ENCODE data around the gene RFX4. TPM values are rescaled to one million over a fixed set of nuclear protein-coding genes. Genes with fewer than 3 reads are reported as not detected.

RFX4 gene
- total RNA-seq, 1 donor from 2014 or later = not detected

DNA sequence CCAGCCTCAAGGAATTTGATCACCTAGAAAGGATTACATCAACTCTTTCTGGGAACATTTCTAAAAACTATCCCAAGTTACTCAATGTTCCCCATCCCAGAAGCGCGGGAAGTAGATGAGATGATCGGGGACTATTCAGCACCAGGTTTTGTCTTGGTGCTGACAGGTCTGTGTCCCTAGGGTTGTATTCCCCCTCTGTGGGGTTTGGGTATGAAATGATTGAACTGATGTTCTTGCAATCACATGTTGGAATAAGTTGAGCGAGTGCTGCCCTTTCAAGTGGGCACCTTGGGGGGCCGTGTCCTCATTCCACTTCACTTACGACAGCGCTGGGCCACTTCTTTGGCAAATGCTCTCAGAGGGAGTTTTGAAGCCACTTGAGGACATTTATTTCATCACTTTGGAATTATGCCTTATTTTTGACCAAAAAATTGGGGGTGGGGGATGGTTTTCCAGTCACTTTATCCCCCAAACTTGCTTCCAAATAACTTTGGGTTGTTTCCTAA, 69.8 kb downstream of the RFX4 start:
- H3K4me1 Mint-ChIP-seq (ENCODE audit: low read depth, unreplicated experiment) = no peaks in the 10 kb centered on the region
- peaks cover 2% of the 10 kb centered on the region for H3K9me3 Mint-ChIP-seq (ENCODE audit: unreplicated experiment)
- no peak overlapping the region for H3K27ac Mint-ChIP-seq (ENCODE audit: unreplicated experiment)
- H3K27me3 Mint-ChIP-seq (ENCODE audit: unreplicated experiment) = no peaks in the 10 kb centered on the region
- H3K4me3 Mint-ChIP-seq (ENCODE audit: unreplicated experiment) = no peak overlapping the region
- H3K36me3 Mint-ChIP-seq (ENCODE audit: unreplicated experiment) = no peaks in the 10 kb centered on the region
- DNase-seq = no peak
- TF ChIP-seq CTCF (IDR thresholded peaks at IDR 0.05; ENCODE audit: partially characterized antibody, unreplicated experiment) = no peak

GRCh38 chr12:106655577-106655976, 72.8 kb downstream of the RFX4 start:
- Mint-ChIP-seq H3K4me1 (ENCODE audit: low read depth, unreplicated experiment) (no peaks in the 10 kb centered on the region), H3K4me3 (ENCODE audit: unreplicated experiment) (no peak overlapping the region), H3K27ac (ENCODE audit: unreplicated experiment) (no peak overlapping the region), H3K27me3 (ENCODE audit: unreplicated experiment) (no peaks in the 10 kb centered on the region), H3K9me3 (ENCODE audit: unreplicated experiment) (peaks cover 5% of the 10 kb centered on the region), H3K36me3 (ENCODE audit: unreplicated experiment) (peaks cover 5% of the 10 kb centered on the region)
- no peak for TF ChIP-seq CTCF (IDR thresholded peaks at IDR 0.05; ENCODE audit: partially characterized antibody, unreplicated experiment)
- DNase-seq = no peak

DNA sequence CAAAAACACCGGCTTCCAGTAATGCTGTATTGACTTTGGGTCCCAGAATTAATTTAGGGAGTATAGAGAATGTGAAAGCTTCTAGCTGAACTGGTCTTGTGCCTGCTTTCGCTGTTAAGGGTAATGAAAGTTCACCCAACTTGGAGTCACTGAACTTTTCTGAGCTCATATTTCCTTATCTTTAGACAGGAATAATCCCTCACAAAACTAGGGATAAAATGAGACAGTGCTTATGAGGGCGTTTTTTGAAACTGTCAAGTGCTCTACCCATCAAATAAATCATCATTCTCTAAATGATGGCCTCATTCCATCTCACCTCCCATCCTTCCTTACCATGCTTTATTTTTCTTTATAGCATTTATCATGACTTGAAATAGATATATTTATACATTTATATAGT, 74.7 kb downstream of the RFX4 start:
- Mint-ChIP-seq H3K4me1 (ENCODE audit: low read depth, unreplicated experiment) (no peaks in the 10 kb centered on the region), H3K4me3 (ENCODE audit: unreplicated experiment) (no peak overlapping the region), H3K9me3 (ENCODE audit: unreplicated experiment) (peaks cover 9% of the 10 kb centered on the region), H3K36me3 (ENCODE audit: unreplicated experiment) (peaks cover 16% of the 10 kb centered on the region), H3K27ac (ENCODE audit: unreplicated experiment) (no peak overlapping the region), H3K27me3 (ENCODE audit: unreplicated experiment) (no peaks in the 10 kb centered on the region)
- no peak for DNase-seq
- TF ChIP-seq CTCF (IDR thresholded peaks at IDR 0.05; ENCODE audit: partially characterized antibody, unreplicated experiment) = no peak

- H3K4me3 Mint-ChIP-seq (ENCODE audit: unreplicated experiment) = no peak overlapping the region
- H3K27me3 Mint-ChIP-seq (ENCODE audit: unreplicated experiment) = no peaks in the 10 kb centered on the region
- DNase-seq = no peak
- no peak overlapping the region for H3K27ac Mint-ChIP-seq (ENCODE audit: unreplicated experiment)
- peaks cover 9% of the 10 kb centered on the region for H3K9me3 Mint-ChIP-seq (ENCODE audit: unreplicated experiment)
- H3K4me1 Mint-ChIP-seq (ENCODE audit: low read depth, unreplicated experiment) = no peaks in the 10 kb centered on the region
- peaks cover 27% of the 10 kb centered on the region for H3K36me3 Mint-ChIP-seq (ENCODE audit: unreplicated experiment)
- TF ChIP-seq CTCF (IDR thresholded peaks at IDR 0.05; ENCODE audit: partially characterized antibody, unreplicated experiment) = no peak
Measured at GRCh38 chr12:106663385-106663784, 80.6 kb downstream of the RFX4 start.

GRCh38 chr12:106669216-106669615, 86.4 kb downstream of the RFX4 start:
- peaks cover 2% of the 10 kb centered on the region for H3K27me3 Mint-ChIP-seq (ENCODE audit: unreplicated experiment)
- H3K27ac Mint-ChIP-seq (ENCODE audit: unreplicated experiment) = no peak overlapping the region
- H3K36me3 Mint-ChIP-seq (ENCODE audit: unreplicated experiment) = no peaks in the 10 kb centered on the region
- DNase-seq = no peak
- H3K4me3 Mint-ChIP-seq (ENCODE audit: unreplicated experiment) = no peak overlapping the region
- no peaks in the 10 kb centered on the region for H3K9me3 Mint-ChIP-seq (ENCODE audit: unreplicated experiment)
- TF ChIP-seq CTCF (IDR thresholded peaks at IDR 0.05; ENCODE audit: partially characterized antibody, unreplicated experiment) = no peak
- H3K4me1 Mint-ChIP-seq (ENCODE audit: low read depth, unreplicated experiment) = peaks cover 8% of the 10 kb centered on the region
